ENCODE data around the gene FCER1A.

FCER1A gene

GRCh38 chr1:159302095-159302494 lies at the start of gene FCER1A:
TSS of gene FCER1A (plus strand) at chr1:159302336. CDS start at chr1:159302365, 29 bp downstream.
- DNase-seq (ENCODE audit: low read depth in 3 of 3, low spot score in 1 of 3): no peak

GRCh38 chr1:159261311-159261710 lies 40.8 kb upstream of the FCER1A start:
- DNase-seq (ENCODE audit: low read depth in 3 of 3, low spot score in 1 of 3): no peak

GRCh38 chr1:159261721-159262494 lies 40.2 kb upstream of the FCER1A start:
- no peak for DNase-seq (ENCODE audit: low read depth in 3 of 3, low spot score in 1 of 3)

- no peak for DNase-seq (ENCODE audit: low read depth in 3 of 3, low spot score in 1 of 3)
Observed at GRCh38 chr1:159266832-159267231, 35.3 kb upstream of the FCER1A start.

GRCh38 chr1:159274631-159275030 lies 27.5 kb upstream of the FCER1A start:
- no peak for DNase-seq (ENCODE audit: low read depth in 3 of 3, low spot score in 1 of 3)

- no peak for DNase-seq (ENCODE audit: low read depth in 3 of 3, low spot score in 1 of 3)
Observed at GRCh38 chr1:159275891-159276290, 26.2 kb upstream of the FCER1A start.

- DNase-seq (ENCODE audit: low read depth in 3 of 3, low spot score in 1 of 3): no peak
Observed at GRCh38 chr1:159279773-159280172, 22.4 kb upstream of the FCER1A start.

GRCh38 chr1:159282118-159282517 lies 20.0 kb upstream of the FCER1A start:
- no peak for DNase-seq (ENCODE audit: low read depth in 3 of 3, low spot score in 1 of 3)

GRCh38 chr1:159289060-159289459 lies 13.1 kb upstream of the FCER1A start:
- DNase-seq (ENCODE audit: low read depth in 3 of 3, low spot score in 1 of 3): no peak

- no peak for DNase-seq (ENCODE audit: low read depth in 3 of 3, low spot score in 1 of 3)
Observed at GRCh38 chr1:159291424-159291823, 10.7 kb upstream of the FCER1A start.

GRCh38 chr1:159296706-159297375 lies 5.3 kb upstream of the FCER1A start:
- no peak for DNase-seq (ENCODE audit: low read depth in 3 of 3, low spot score in 1 of 3)

GRCh38 chr1:159300146-159300545 lies 2.0 kb upstream of the FCER1A start:
- no peak for DNase-seq (ENCODE audit: low read depth in 3 of 3, low spot score in 1 of 3)

- no peak for DNase-seq (ENCODE audit: low read depth in 3 of 3, low spot score in 1 of 3)
Observed at GRCh38 chr1:159307346-159308020, 5.3 kb downstream of the FCER1A start.

GRCh38 chr1:159311679-159312078 lies 9.5 kb downstream of the FCER1A start:
- no peak for DNase-seq (ENCODE audit: low read depth in 3 of 3, low spot score in 1 of 3)

GRCh38 chr1:159315381-159315780 lies 13.2 kb downstream of the FCER1A start:
- DNase-seq (ENCODE audit: low read depth in 3 of 3, low spot score in 1 of 3): no peak

GRCh38 chr1:159318784-159319551 lies 16.8 kb downstream of the FCER1A start:
- DNase-seq (ENCODE audit: low read depth in 3 of 3, low spot score in 1 of 3): no peak

GRCh38 chr1:159334797-159335196 lies 32.7 kb downstream of the FCER1A start:
- no peak for DNase-seq (ENCODE audit: low read depth in 3 of 3, low spot score in 1 of 3)

- DNase-seq (ENCODE audit: low read depth in 3 of 3, low spot score in 1 of 3): no peak
Observed at GRCh38 chr1:159338018-159338417, 35.9 kb downstream of the FCER1A start.

- no peak for DNase-seq (ENCODE audit: low read depth in 3 of 3, low spot score in 1 of 3)
Observed at GRCh38 chr1:159339536-159339935, 37.4 kb downstream of the FCER1A start.

GRCh38 chr1:159341736-159342135 lies 39.6 kb downstream of the FCER1A start:
- no peak for DNase-seq (ENCODE audit: low read depth in 3 of 3, low spot score in 1 of 3)

GRCh38 chr1:159342761-159343425 lies 40.8 kb downstream of the FCER1A start:
- no peak for DNase-seq (ENCODE audit: low read depth in 3 of 3, low spot score in 1 of 3)

Measured in stimulated activated CD4-positive, alpha-beta T cell treated with anti-CD3 and anti-CD28 coated beads, TNF-alpha, amount 100 ng/mL, for 1 hour (primary cell).